ENCODE data around the gene ROBO3. TPM values are rescaled to one million over a fixed set of nuclear protein-coding genes. Genes with fewer than 3 reads are reported as not detected.

The ROBO3 gene
- total and polyA plus RNA-seq, 2 of the 8 experiments (the other 6 are each of a cell fraction or from before 2014, with no cell fraction given) = 12.1 to 24.6 TPM

DNA sequence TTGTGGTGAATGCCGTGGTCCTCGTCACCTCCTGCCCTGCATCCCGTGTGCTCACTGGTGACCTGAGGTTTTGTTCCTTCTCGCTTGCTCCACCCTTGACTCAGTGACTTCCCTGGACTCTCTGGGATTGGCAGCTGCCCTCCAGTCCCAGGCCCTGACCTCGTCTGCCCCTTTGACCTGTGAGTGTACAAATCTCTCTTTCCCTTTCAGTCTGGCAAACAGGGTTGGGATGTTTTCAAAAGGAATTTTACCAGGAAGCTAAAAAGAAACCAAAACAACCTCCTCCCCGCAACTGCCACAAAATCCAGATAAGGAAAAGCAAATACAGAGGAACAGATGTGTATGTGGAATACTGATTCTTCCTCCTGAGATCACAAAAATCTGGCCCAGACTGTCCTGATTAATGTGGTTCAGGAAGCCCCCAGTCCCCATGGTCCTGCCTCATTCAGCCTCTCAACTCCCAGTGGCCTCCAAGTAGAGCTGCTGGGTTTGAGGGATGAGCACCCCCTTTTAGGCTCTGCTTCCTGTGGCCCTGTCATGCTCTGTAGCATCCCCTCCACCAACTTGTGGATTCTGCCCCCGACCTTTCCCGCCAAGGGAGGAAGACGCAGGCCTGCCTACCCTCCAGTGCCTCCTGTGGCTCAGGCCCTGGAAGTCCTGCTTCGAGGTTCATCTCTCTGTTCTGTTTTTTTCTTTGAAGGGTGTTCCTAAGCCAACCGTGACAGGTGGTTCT lies 17.3 kb downstream of the ROBO3 start (continued):
- TF ChIP-seq RBBP5 (IDR thresholded peaks at IDR 0.05; ENCODE audit: borderline replicate concordance, low read depth, low read length) (no peak), POU5F1 (IDR thresholded peaks at IDR 0.05; ENCODE audit: low read depth, low read length) (no peak), EZH2 (IDR thresholded peaks at IDR 0.05; ENCODE audit: low read depth, low read length, severe bottlenecking) (no peak), SAP30 (IDR thresholded peaks at IDR 0.05; ENCODE audit: insufficient read depth, insufficient replicate concordance, low read length) (no peak), SRF (IDR thresholded peaks at IDR 0.05; ENCODE audit: low read depth, low read length) (no peak), ZNF274 (IDR thresholded peaks at IDR 0.05; ENCODE audit: borderline replicate concordance, extremely low read depth, low read length) (no peak), CHD7 (IDR thresholded peaks at IDR 0.05; ENCODE audit: insufficient replicate concordance, low read length) (no peak), CREB1 (IDR thresholded peaks at IDR 0.05) (no peak)

All from H1 (cell line).